K562 (cell line): ENCODE measurements around the gene SFTPB. TPM values are rescaled to one million over a fixed set of nuclear protein-coding genes. Genes with fewer than 3 reads are reported as not detected.

ENCODE experiments used
- ATF3 ChIP-seq, 2 experiments: fragments of 450-650 bp in 1 of 2; sonication (generic) in 1 of 2; formaldehyde crosslinking in 1 of 2; IDR thresholded peaks in 1 of 2; conservative IDR thresholded peaks in 1 of 2; 2 replicates each; pipeline versions ENCODE4 v1.6.1 to v1.8.1; 2016 to 2023; ENCODE audit warnings: mild to moderate bottlenecking in 2 of 2, moderate library complexity in 2 of 2, inconsistent platforms in 1 of 2, missing genetic modification reagents in 1 of 2
- FUS ChIP-seq: fragments of 200-400 bp; formaldehyde crosslinking; optimal IDR thresholded peaks from 2 replicates; pipeline ENCODE3; 2017; ENCODE audit warnings: low read depth, low read length
- GABPB1 ChIP-seq: sonication (generic); formaldehyde crosslinking; IDR thresholded peaks from 2 replicates; pipeline ENCODE4 v1.8.0; 2022; ENCODE audit warnings: mild to moderate bottlenecking, missing genetic modification reagents
- MGA ChIP-seq: fragments of 450-650 bp; IDR thresholded peaks from 2 replicates; pipeline ENCODE4 v1.6.1; 2016; ENCODE audit warnings: mild to moderate bottlenecking, moderate library complexity
- MTA2 ChIP-seq: fragments of 450-650 bp; IDR thresholded peaks from 2 replicates; pipeline ENCODE4 v1.6.1; 2016; ENCODE audit warnings: low read depth
- POLR2B ChIP-seq: fragments of 450-650 bp; IDR thresholded peaks from 2 replicates; pipeline ENCODE4 v1.6.1; 2018; ENCODE audit warnings: low read depth; ENCODE audit not compliant: partially characterized antibody
- polyA plus RNA-seq, 8 experiments: library from polyadenylated mRNA; depleted of rRNA in 4 of 8; stranded (reverse) in 5 of 8; unstranded in 3 of 8; fragments of >200 nt; fragmentation: Nextera tagmentation in 2 of 8; fragmentation: Illumina TruSeq in 1 of 8; extraction: Ambion mirVana in 2 of 8; extraction: Trizol in 1 of 8; gene quantifications; 2 replicates each; pipeline versions ENCODE4 v1.2.1 to v1.2.3, GENCODE V29; 2011 to 2014; ENCODE audit warnings: inconsistent platforms in 1 of 8, missing spikeins in 1 of 8
- total RNA-seq, 7 experiments: library from RNA; depleted of rRNA in 6 of 7; stranded (reverse); fragments of >200 nt in 6 of 7; fragmentation: Illumina TruSeq in 2 of 7; extraction: Trizol in 2 of 7; gene quantifications; 2 replicates each; pipeline versions ENCODE4 v1.2.1 to v1.2.3, GENCODE V29; 2011 to 2021; ENCODE audit warnings: low replicate concordance in 1 of 7

Gene SFTPB
- total and polyA plus RNA-seq, 9 of the 15 experiments (the other 6 are each of a cell fraction or from before 2014, with no cell fraction given) = 0.03 to 7.0 TPM; not detected in 7

GRCh38 chr2:85644909-85645308 is 23.1 kb downstream of the SFTPB start (continued):
- TF ChIP-seq MGA (no peak), FUS (no peak), ATF3 (IDR thresholded peaks at IDR 0.05) (no peak), ATF3 (CRISPR knock-in tag; conservative IDR thresholded peaks at IDR 0.05) (no peak), POLR2B (no peak), MTA2 (no peak), GABPB1 (CRISPR knock-in tag) (no peak)
